ENCODE data around the gene TGFBR2.

Gene TGFBR2

DNA sequence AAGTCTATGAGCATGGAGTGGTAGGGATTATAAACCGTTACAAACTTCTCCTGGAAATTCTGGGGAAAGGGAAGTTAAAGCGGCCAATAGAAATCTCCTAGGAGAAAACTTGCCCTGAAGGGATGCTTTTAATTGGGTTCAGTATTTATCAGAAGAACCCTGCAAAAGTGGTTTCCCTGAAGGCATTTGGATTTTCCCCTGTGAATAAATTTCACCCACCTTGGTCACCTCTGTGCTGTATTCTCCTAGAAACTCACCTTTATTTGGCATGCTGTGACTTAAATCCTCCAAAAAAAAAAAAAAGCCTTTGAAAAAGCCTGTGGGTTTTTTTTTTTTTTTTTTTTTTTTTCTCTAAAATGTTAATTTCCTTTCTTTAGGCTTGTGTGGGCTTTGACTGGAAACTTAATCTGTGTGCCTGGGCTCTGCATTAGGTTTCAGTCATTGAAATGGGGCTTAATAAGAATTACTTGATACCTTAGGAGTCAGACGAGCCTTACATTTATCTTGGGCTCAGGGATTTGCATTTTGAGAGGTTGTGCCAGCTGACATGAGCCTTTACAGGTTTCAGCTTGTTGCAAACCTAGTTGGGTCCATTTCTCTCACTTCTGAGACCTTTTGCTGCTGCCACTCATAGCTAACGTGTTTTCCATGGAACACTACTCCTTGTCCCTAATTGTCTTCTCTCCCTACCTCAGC lies 22.0 kb downstream of the TGFBR2 start:
- H3K36me3 ChIP-seq (ENCODE audit: insufficient read depth, low read length) = no peaks in the 10 kb centered on the region
- H2AFZ ChIP-seq (ENCODE audit: low read depth, low read length) = no peak overlapping the region
- no peak overlapping the region for H3K4me3 ChIP-seq (ENCODE audit: low read length)
- H3K9me3 ChIP-seq (ENCODE audit: low read length) = no peaks in the 10 kb centered on the region
- no peaks in the 10 kb centered on the region for H3K27me3 ChIP-seq (ENCODE audit: insufficient read depth, low read length)
- no peaks in the 10 kb centered on the region for H3K4me1 ChIP-seq (ENCODE audit: insufficient read depth, low read length)

DNA sequence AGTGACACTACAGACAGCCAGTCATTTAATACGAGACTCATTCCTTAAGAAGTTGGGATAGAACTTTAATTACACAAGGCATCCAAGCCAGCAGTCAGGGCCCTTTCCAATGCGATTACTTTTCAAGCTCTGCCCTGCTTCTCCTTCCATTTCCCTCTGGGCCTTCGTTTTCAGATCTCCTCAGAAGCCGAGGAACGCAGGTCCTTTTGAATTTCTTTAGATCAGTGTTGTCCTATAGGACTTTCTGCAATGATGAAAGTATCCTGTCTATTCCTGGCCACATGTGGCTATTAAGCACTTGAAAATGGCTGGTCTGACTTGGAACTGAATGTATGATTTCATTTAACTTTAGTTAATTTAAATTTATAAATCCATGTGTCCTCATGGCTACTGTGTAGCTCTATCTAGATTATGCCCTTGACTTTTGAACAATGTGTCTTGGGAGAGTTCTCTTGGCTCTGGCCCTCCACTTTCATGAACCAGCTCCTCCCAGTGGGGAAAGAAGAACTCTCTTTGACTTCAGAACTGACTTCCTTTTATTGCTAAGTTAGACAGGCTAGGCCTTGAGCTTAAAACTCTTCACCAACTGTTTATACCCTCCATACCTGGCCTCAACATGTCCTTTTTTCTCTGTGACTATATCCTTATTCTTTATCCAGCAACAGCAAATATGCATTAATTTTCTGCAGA lies 22.6 kb downstream of the TGFBR2 start:
- no peaks in the 10 kb centered on the region for H3K36me3 ChIP-seq (ENCODE audit: insufficient read depth, low read length)
- no peaks in the 10 kb centered on the region for H3K4me1 ChIP-seq (ENCODE audit: insufficient read depth, low read length)

DNA sequence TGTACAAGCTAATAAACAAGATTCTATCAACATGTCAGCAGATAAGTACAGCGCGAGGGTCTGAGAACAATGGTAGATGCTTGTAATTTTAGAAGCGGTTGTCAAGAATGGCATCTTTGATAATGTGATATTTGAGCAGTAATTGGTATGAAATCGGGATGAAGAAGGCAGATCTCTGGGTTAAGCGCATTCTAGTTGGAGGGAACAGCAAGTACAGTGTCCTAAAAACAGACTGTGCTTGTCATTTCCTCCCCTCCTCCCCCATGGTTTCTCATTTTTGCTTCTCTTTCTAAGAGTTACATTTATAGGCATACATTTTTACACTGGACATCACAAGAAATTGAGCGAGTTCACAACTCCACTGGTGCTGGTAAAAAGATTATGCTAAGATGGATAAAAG lies 23.3 kb downstream of the TGFBR2 start:
- Histone ChIP-seq H3K9me3 (ENCODE audit: low read length) (no peaks in the 10 kb centered on the region), H3K4me3 (ENCODE audit: low read length) (no peak overlapping the region), H3K27me3 (ENCODE audit: insufficient read depth, low read length) (no peaks in the 10 kb centered on the region), H3K4me1 (ENCODE audit: insufficient read depth, low read length) (no peaks in the 10 kb centered on the region), H2AFZ (ENCODE audit: low read depth, low read length) (no peak overlapping the region), H3K36me3 (ENCODE audit: insufficient read depth, low read length) (no peaks in the 10 kb centered on the region)

More for the DNA sequence above, 22.6 kb downstream of the TGFBR2 start:
- no peak overlapping the region for H2AFZ ChIP-seq (ENCODE audit: low read depth, low read length)
- no peak overlapping the region for H3K4me3 ChIP-seq (ENCODE audit: low read length)
- H3K27me3 ChIP-seq (ENCODE audit: insufficient read depth, low read length) = no peaks in the 10 kb centered on the region
- H3K9me3 ChIP-seq (ENCODE audit: low read length) = no peaks in the 10 kb centered on the region

DNA sequence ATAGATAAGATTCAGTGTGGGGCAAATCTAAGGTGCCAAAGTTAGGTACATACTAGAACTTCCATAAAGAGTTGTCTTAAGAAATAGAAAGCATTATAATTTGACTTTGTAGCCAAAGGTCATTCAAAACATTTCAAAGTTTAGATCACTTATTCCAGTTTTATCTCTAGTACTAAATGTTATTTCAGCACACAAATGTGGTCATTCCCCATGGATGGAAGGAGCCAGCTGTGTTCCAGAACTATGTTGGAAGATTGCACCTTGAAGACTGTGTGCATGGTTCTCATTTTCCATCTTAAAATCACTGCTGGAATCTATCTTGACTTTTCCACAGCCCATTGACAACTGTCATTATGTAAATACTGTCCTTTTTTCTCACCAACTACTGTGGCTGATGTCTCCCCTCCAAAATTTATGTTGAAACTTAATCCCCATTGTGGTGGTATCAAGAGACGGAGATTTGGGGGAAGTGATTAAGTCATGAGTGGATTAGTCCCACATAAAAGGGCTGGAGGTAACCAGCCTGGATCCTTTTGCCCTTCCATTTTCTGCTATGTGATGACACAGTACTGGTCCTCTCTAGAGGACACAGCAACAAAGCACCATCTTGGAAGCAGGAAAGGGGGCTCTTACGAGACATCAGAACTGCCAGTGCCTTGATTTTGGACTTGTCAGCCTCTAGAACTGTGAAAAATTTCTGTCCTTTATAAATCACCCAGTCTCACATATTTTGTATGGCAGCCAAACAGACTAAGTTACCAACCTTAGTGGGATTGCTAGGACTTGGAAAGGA lies 24.0 kb downstream of the TGFBR2 start:
- no peak overlapping the region for H3K4me3 ChIP-seq (ENCODE audit: low read length)
- H2AFZ ChIP-seq (ENCODE audit: low read depth, low read length) = no peak overlapping the region
- no peaks in the 10 kb centered on the region for H3K36me3 ChIP-seq (ENCODE audit: insufficient read depth, low read length)
- H3K27me3 ChIP-seq (ENCODE audit: insufficient read depth, low read length) = no peaks in the 10 kb centered on the region
- no peaks in the 10 kb centered on the region for H3K4me1 ChIP-seq (ENCODE audit: insufficient read depth, low read length)
- H3K9me3 ChIP-seq (ENCODE audit: low read length) = no peaks in the 10 kb centered on the region

DNA sequence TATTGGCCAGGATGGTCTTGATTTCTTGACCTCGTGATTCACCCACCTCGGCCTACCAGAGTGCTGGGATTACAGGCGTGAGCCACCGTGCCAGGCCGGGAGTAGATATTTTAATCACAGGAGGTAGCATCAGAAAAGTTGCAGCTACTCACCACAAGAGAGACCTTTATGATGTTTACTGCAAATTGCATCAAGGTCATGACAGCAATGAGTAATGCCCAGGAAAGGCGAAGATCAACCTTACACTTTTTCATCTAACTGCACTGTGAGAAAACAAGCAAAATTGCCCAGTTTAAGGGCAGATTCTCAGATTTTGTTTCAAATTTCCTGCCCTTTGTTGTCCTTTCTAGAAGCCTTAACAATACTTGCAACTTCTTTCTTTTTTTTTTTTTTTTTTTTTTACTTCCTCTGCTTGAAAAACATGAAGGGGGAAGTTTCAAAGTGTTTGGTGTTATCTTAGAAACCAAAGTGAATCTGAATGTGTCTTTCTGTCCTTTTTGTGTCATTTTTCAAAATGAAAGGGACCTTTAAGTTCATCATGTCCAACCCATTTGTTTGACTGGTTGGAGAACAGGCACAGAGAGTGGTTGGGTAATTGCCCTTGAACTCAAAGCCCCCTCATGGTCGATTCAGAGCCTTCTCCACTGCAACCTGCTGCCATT lies 25.0 kb downstream of the TGFBR2 start:
- H3K36me3 ChIP-seq (ENCODE audit: insufficient read depth, low read length) = no peaks in the 10 kb centered on the region
- H2AFZ ChIP-seq (ENCODE audit: low read depth, low read length) = no peak overlapping the region
- no peak overlapping the region for H3K4me3 ChIP-seq (ENCODE audit: low read length)
- H3K27me3 ChIP-seq (ENCODE audit: insufficient read depth, low read length) = no peaks in the 10 kb centered on the region
- H3K4me1 ChIP-seq (ENCODE audit: insufficient read depth, low read length) = no peaks in the 10 kb centered on the region
- no peaks in the 10 kb centered on the region for H3K9me3 ChIP-seq (ENCODE audit: low read length)

DNA sequence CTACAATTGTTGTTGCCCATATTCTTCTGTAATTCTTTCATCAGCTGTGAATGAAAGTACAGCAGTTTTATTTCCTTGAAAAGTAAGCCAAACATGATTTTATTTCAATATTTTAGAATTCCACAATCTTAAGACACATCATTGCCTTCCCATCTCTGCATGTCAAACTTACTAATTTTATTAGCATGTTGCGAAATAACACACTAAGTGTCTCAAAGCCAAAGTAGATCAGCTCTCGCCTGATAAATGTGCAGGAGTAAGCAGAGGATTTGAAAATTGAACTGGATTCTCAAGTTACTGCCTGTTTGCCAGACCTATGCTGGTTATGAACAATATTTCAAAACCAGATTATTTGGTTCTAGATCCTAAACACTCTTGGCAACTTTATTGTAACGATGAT lies 25.7 kb downstream of the TGFBR2 start:
- H3K36me3 ChIP-seq (ENCODE audit: insufficient read depth, low read length) = no peaks in the 10 kb centered on the region
- no peaks in the 10 kb centered on the region for H3K9me3 ChIP-seq (ENCODE audit: low read length)
- H3K4me1 ChIP-seq (ENCODE audit: insufficient read depth, low read length) = no peaks in the 10 kb centered on the region
- no peak overlapping the region for H2AFZ ChIP-seq (ENCODE audit: low read depth, low read length)
- no peak overlapping the region for H3K4me3 ChIP-seq (ENCODE audit: low read length)
- no peaks in the 10 kb centered on the region for H3K27me3 ChIP-seq (ENCODE audit: insufficient read depth, low read length)

DNA sequence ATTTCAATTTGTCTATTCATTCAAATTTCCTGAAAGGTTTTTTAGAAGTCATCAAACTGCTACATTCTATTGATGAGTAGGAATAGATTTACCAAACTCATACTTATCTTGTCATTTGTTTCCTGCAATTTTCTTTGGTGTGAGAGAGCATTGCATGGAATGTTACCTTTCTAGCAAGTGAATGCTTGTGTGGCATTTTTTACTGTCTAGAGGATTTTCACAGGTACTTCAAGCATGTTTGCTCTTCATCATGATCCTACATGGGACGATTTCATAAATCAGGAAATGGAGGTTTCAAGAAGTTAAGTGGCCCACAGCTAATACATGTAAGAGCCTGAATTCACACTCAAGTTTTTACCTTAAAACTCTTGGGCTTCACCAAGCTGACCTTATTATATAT lies 26.1 kb downstream of the TGFBR2 start:
- Histone ChIP-seq H3K36me3 (ENCODE audit: insufficient read depth, low read length) (no peaks in the 10 kb centered on the region), H3K4me1 (ENCODE audit: insufficient read depth, low read length) (no peaks in the 10 kb centered on the region), H3K4me3 (ENCODE audit: low read length) (no peak overlapping the region), H2AFZ (ENCODE audit: low read depth, low read length) (no peak overlapping the region), H3K9me3 (ENCODE audit: low read length) (no peaks in the 10 kb centered on the region), H3K27me3 (ENCODE audit: insufficient read depth, low read length) (no peaks in the 10 kb centered on the region)

DNA sequence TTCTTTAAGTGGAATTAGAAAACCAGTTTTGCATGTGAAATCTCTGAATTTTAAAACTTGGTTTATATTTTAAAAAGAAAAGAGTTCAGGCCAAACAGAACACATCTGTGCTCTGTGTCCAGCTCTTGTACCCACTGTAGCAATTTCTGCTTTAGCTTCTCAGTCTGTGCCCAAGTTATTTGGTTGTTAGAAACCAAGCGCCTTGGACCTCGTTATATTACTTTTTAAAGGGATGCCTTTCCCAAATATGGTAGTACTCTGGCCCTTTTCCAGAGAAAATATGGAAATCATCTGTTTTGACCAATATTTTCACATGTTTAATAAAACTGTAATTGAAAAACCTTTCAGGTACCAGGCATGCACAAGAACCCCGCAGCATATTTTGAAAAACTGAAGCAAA lies 27.3 kb downstream of the TGFBR2 start:
- Histone ChIP-seq H3K4me1 (ENCODE audit: insufficient read depth, low read length) (no peaks in the 10 kb centered on the region), H3K27me3 (ENCODE audit: insufficient read depth, low read length) (no peaks in the 10 kb centered on the region), H3K9me3 (ENCODE audit: low read length) (no peaks in the 10 kb centered on the region), H3K36me3 (ENCODE audit: insufficient read depth, low read length) (no peaks in the 10 kb centered on the region), H3K4me3 (ENCODE audit: low read length) (no peak overlapping the region), H2AFZ (ENCODE audit: low read depth, low read length) (no peak overlapping the region)

DNA sequence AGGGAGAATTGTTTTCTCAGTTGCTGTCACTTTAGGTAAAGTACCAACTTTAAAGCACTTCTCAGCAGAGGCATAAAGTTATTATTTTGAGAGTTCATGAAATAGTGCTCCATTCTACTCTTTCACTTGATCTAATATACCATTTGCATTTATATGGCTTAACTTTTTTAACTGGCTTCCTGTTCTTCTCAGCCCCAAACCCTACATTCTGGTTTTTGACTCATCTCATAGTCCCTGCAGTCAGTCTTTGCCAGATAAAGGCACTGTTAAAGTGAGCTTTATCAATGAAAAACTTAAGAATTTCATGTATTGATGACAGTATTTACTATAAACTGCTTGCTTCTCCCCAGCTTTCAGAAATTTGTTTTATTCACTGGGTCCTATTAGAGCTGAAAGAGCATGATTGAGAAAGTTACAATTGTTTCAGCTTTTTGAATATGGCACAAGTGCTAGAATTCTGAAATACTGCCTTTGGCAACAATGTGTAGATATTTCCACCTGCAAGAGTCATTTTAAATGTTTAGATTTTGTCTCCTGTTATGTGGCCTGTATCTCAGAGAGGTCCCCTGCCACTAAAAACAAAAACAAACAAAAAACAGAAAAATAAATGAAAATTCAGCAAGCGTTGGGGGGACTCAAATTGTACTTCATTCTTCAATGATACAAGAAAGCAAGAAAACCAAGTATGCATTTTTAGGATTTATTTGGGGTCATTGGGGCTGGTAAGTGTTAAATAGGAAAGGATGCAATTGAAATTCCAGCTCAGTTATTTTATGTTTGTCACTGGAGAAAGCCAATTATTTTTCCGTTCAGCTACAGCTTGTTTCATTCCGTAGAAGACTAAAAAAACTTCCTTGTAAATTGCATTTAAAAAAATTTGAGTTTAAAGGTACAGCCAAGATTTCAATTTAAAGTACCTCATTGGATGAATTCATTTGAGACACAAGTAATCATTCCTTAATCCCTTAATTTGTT lies 28.6 kb downstream of the TGFBR2 start:
- Histone ChIP-seq H3K9me3 (ENCODE audit: low read length) (no peaks in the 10 kb centered on the region), H3K27me3 (ENCODE audit: insufficient read depth, low read length) (no peaks in the 10 kb centered on the region), H3K4me3 (ENCODE audit: low read length) (no peak overlapping the region), H3K36me3 (ENCODE audit: insufficient read depth, low read length) (no peaks in the 10 kb centered on the region), H3K4me1 (ENCODE audit: insufficient read depth, low read length) (no peaks in the 10 kb centered on the region), H2AFZ (ENCODE audit: low read depth, low read length) (no peak overlapping the region)

DNA sequence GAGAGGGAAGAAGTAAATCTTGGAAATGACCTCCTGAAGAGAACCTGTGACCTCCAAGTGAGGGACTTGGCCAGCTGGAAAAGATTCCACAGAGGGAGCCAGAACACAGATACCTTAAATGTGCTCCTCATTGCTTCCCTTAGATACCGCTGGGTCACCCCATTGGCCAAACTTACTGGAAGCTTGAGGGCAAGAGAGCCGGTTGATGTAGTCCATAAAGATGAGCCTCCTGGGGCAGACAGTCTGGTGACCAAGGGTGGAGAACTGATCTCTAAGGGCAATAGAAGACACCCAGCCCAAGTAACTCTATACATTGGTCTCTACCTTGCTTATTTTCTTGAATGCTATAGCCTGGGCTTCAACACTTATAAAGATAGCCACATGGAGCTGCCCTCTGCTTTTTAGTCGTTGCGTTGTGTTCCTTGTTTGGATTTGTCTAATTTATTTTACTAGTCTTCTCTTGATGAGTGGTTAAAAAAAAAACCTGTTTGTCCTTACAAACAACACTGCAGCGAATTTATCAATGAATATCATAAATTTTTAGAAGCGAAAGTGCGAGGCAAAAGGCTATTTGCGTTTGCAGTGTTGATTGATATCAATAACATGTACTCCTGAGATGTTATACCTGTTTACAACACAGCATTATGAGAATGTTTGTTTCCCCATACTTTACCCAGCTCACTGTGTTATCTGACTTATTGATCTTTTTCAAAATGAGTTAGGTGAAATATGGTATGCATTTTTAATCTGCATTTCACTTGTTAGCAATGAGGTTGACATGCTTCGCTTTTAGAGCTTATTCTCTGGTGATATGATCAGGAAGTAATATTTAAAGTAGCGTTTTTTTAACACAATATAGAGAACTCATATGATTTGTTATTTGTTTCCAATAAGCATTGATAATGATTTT lies 31.2 kb downstream of the TGFBR2 start:
- H3K4me3 ChIP-seq (ENCODE audit: low read length) = no peak overlapping the region
- H3K9me3 ChIP-seq (ENCODE audit: low read length) = no peaks in the 10 kb centered on the region
- no peak overlapping the region for H2AFZ ChIP-seq (ENCODE audit: low read depth, low read length)
- no peaks in the 10 kb centered on the region for H3K36me3 ChIP-seq (ENCODE audit: insufficient read depth, low read length)
- no peaks in the 10 kb centered on the region for H3K4me1 ChIP-seq (ENCODE audit: insufficient read depth, low read length)
- no peaks in the 10 kb centered on the region for H3K27me3 ChIP-seq (ENCODE audit: insufficient read depth, low read length)

DNA sequence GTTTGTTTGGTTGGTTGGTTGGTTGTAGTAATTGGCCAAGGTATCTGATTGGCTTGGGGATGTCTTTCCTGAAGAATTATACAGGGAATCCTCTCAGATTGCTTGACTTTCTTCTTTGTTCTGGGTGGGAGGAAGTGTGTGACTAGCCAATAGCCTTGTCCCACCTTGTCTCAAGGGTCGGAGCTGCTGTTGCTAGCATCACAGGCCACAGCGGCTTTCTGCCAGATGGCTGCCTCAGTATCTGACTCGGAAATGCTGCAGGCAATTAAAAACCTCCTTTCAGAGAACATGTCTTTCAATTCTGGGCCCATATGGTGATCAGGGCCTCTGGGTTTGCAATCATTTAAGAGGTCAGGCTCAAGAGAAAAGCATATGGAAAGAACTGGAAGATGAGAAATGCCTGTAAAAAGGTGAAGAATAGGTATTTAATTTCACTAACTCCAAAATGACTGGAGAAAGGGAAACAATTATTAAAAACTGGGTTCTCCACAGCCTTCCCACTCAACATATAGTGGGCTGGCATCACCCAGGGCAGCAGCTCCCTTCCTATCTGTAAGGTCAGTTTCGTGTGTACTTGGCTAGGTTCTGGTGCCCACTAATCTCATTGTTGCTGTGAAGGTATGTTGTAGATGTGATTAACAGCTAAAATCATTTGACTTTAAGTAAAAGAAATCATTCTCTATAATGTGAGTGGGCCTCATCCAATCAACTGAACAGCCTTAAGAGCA lies 32.4 kb downstream of the TGFBR2 start:
- Histone ChIP-seq H3K4me3 (ENCODE audit: low read length) (no peak overlapping the region), H3K36me3 (ENCODE audit: insufficient read depth, low read length) (no peaks in the 10 kb centered on the region), H2AFZ (ENCODE audit: low read depth, low read length) (no peak overlapping the region), H3K27me3 (ENCODE audit: insufficient read depth, low read length) (no peaks in the 10 kb centered on the region), H3K4me1 (ENCODE audit: insufficient read depth, low read length) (no peaks in the 10 kb centered on the region), H3K9me3 (ENCODE audit: low read length) (no peaks in the 10 kb centered on the region)
